HFFc6 (cell line): ENCODE data around the gene TMEM184A. TPM values are rescaled to one million over a fixed set of nuclear protein-coding genes. Genes with fewer than 3 reads are reported as not detected.

Source experiments
- DNase-seq: peaks from one replicate; pipeline ENCODE4 v3.0.0-alpha.2; 2018
- H3K27ac Mint-ChIP-seq: 2 replicates; pipeline ENCODE4 v1.8.0; 2020; ENCODE audit warnings: mild to moderate bottlenecking, mixed read lengths
- H3K27me3 Mint-ChIP-seq: 2 replicates; pipeline ENCODE4 v1.8.0; 2021; ENCODE audit warnings: mild to moderate bottlenecking, moderate library complexity, mixed read lengths; ENCODE audit not compliant: insufficient read depth
- H3K36me3 Mint-ChIP-seq: 2 replicates; pipeline ENCODE4 v1.8.0; 2021; ENCODE audit warnings: low read depth, mixed read lengths
- H3K4me1 Mint-ChIP-seq: 2 replicates; pipeline ENCODE4 v1.8.0; 2020; ENCODE audit warnings: low read depth, mixed read lengths
- H3K4me3 Mint-ChIP-seq: 2 replicates; pipeline ENCODE4 v1.8.0; 2020; ENCODE audit warnings: mild to moderate bottlenecking, moderate library complexity, mixed read lengths
- H3K9me3 Mint-ChIP-seq: 2 replicates; pipeline ENCODE4 v1.8.0; 2020; ENCODE audit warnings: mild to moderate bottlenecking, mixed read lengths
- CTCF ChIP-seq: fragments of 200-600 bp; sonication (generic); IDR thresholded peaks from 2 replicates; pipeline ENCODE4 v1.5.0; 2021; ENCODE audit warnings: antibody characterized with exemption, mild to moderate bottlenecking
- total RNA-seq, 6 experiments: library from RNA; stranded (reverse); fragmentation: NEBNext Ultra II Directional; extraction: Animal tissue kit (Norgen Biotek cat#: 25700); gene quantifications; 2 replicates in 1 of 6; 3 replicates in 5 of 6; pipeline ENCODE4 v1.2.3, GENCODE V29; 2021

TMEM184A gene
- total RNA-seq, 6 experiments from 2014 or later = 0.79 to 2.0 (median 1.5) TPM

- peaks cover 16% of the 10 kb centered on the region for H3K4me1 Mint-ChIP-seq
- H3K4me3 Mint-ChIP-seq = no peak overlapping the region
- TF ChIP-seq CTCF = no peak
- no peak overlapping the region for H3K27ac Mint-ChIP-seq
- H3K27me3 Mint-ChIP-seq = no peaks in the 10 kb centered on the region; the same call in none of the 2 replicates
- no peaks in the 10 kb centered on the region; the same call in 1 of the 2 replicates for H3K36me3 Mint-ChIP-seq
- no peak for DNase-seq
- H3K9me3 Mint-ChIP-seq = no peaks in the 10 kb centered on the region
These were observed 4.6 kb upstream of the TMEM184A start for GRCh38 chr7:1560620-1561031.

- H3K9me3 Mint-ChIP-seq = no peaks in the 10 kb centered on the region
- H3K27me3 Mint-ChIP-seq = no peaks in the 10 kb centered on the region; the same call in none of the 2 replicates
- H3K4me3 Mint-ChIP-seq = no peak overlapping the region
- peaks cover 19% of the 10 kb centered on the region for H3K4me1 Mint-ChIP-seq
- no peaks in the 10 kb centered on the region for H3K36me3 Mint-ChIP-seq
- no peak for TF ChIP-seq CTCF
- H3K27ac Mint-ChIP-seq = no peak overlapping the region
- DNase-seq = no peak
These were observed 3.9 kb upstream of the TMEM184A start for GRCh38 chr7:1559626-1560590.

GRCh38 chr7:1558841-1559625 is 3.0 kb upstream of the TMEM184A start:
- H3K9me3 Mint-ChIP-seq = no peaks in the 10 kb centered on the region
- H3K4me3 Mint-ChIP-seq = no peak overlapping the region
- no peaks in the 10 kb centered on the region for H3K36me3 Mint-ChIP-seq
- no peak for DNase-seq
- H3K4me1 Mint-ChIP-seq = peaks cover 14% of the 10 kb centered on the region
- no peak overlapping the region for H3K27ac Mint-ChIP-seq
- H3K27me3 Mint-ChIP-seq = no peaks in the 10 kb centered on the region; the same call in none of the 2 replicates
- TF ChIP-seq CTCF = no peak

GRCh38 chr7:1558181-1558811 is 2.3 kb upstream of the TMEM184A start:
- Mint-ChIP-seq H3K4me3 (no peak overlapping the region), H3K27me3 (no peaks in the 10 kb centered on the region; the same call in none of the 2 replicates), H3K9me3 (no peaks in the 10 kb centered on the region), H3K4me1 (peaks cover 14% of the 10 kb centered on the region), H3K27ac (no peak overlapping the region), H3K36me3 (no peaks in the 10 kb centered on the region)
- TF ChIP-seq CTCF = peak; percentile 68; the same call in 1 of the 2 replicates
- DNase-seq = no peak

- no peak for TF ChIP-seq CTCF
- H3K9me3 Mint-ChIP-seq = no peaks in the 10 kb centered on the region
- H3K4me1 Mint-ChIP-seq = peaks cover 14% of the 10 kb centered on the region
- no peak for DNase-seq
- no peaks in the 10 kb centered on the region; the same call in none of the 2 replicates for H3K27me3 Mint-ChIP-seq
- no peak overlapping the region for H3K4me3 Mint-ChIP-seq
- H3K36me3 Mint-ChIP-seq = no peaks in the 10 kb centered on the region
- no peak overlapping the region for H3K27ac Mint-ChIP-seq
These were observed 1.8 kb upstream of the TMEM184A start for GRCh38 chr7:1557771-1558170.
